Peyer's patch (tissue), 4 donors: ENCODE measurements around the gene SMARCA2.

ENCODE experiments used
- POLR2A ChIP-seq, 2 donors: fragments of 450-650 bp; IDR thresholded peaks; one replicate each; pipeline ENCODE4 v1.5.1; 2017; ENCODE audit warnings: antibody characterized with exemption in 2 of 2, mild to moderate bottlenecking in 2 of 2, moderate library complexity in 2 of 2
- TF ChIP-seq, protein P1 (sequence below), 6 experiments: fragments of 450-650 bp in 4 of 6; fragments of 200-600 bp in 2 of 6; sonication (generic) in 1 of 6; IDR thresholded peaks; one replicate each; pipeline ENCODE4 v1.5.1; 2017 to 2019; ENCODE audit warnings: antibody characterized with exemption in 6 of 6, mild to moderate bottlenecking in 3 of 6, moderate library complexity in 1 of 6

DNA sequence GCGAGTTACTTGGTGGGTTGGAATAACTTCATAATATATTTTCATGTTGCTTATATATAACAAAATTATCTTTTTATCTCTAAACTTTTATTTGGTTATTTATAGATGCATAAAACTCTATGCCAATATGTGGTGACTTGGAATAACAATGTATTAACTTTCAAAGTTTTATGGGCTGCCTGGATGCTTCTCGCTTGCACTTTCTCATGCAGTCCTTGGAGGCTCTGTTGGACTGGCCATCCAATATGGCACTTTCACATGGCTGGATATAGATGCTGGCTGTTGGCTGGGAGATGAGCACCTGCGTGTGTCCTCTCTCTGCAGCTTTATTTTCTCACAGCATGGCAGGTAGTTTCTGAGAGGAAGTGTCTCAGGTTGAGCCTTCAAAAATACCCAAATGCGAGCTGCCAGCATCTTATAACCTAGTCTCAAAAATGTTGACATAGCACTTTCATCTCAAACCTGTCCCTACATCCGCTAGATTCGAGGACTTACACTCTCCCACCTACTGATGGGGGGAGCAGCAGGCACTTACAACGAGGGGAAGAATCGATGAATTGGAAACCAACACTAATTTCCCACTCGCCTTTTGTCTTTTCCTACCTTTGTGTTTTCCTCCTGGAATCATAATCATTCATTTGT lies 48.3 kb upstream of the SMARCA2 start:
- TF ChIP-seq, protein P1, sequence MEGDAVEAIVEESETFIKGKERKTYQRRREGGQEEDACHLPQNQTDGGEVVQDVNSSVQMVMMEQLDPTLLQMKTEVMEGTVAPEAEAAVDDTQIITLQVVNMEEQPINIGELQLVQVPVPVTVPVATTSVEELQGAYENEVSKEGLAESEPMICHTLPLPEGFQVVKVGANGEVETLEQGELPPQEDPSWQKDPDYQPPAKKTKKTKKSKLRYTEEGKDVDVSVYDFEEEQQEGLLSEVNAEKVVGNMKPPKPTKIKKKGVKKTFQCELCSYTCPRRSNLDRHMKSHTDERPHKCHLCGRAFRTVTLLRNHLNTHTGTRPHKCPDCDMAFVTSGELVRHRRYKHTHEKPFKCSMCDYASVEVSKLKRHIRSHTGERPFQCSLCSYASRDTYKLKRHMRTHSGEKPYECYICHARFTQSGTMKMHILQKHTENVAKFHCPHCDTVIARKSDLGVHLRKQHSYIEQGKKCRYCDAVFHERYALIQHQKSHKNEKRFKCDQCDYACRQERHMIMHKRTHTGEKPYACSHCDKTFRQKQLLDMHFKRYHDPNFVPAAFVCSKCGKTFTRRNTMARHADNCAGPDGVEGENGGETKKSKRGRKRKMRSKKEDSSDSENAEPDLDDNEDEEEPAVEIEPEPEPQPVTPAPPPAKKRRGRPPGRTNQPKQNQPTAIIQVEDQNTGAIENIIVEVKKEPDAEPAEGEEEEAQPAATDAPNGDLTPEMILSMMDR (IDR thresholded peaks at IDR 0.05): no peak
- TF ChIP-seq POLR2A (IDR thresholded peaks at IDR 0.05): no peak
